HepG2 (cell line): ENCODE results near the gene CAMTA2. TPM values are rescaled to one million over a fixed set of nuclear protein-coding genes. Genes with fewer than 3 reads are reported as not detected.
A peak's percentile ranks its signal among the peaks of the same experiment; 100 is the strongest.

Experiments used
- CEBPB ChIP-seq: IDR thresholded peaks from 2 replicates; pipeline ENCODE4 v1.6.1; 2011; ENCODE audit warnings: low read depth, low read length, improper control_type of control experiment, borderline replicate concordance
- ELF3 ChIP-seq: IDR thresholded peaks from 2 replicates; pipeline ENCODE4 v1.6.1; 2016; ENCODE audit warnings: missing genetic modification reagents, missing compliant biosample characterization
- FOXP1 ChIP-seq, 2 experiments: fragments of 450-650 bp in 1 of 2; IDR thresholded peaks; 2 replicates each; pipeline ENCODE4 v1.6.1; 2017 to 2018; ENCODE audit warnings: antibody characterized with exemption in 1 of 2
- KLF12 ChIP-seq: sonication (generic); formaldehyde crosslinking; IDR thresholded peaks from 2 replicates; pipeline ENCODE4 v1.4.0; 2020; ENCODE audit warnings: missing genetic modification reagents, borderline replicate concordance
- NR2F6 ChIP-seq, 2 experiments: IDR thresholded peaks; 2 replicates each; pipeline ENCODE4 v1.6.1; 2016; ENCODE audit warnings: antibody characterized with exemption in 1 of 2, mild to moderate bottlenecking in 1 of 2
- PHF8 ChIP-seq: sonication (generic); formaldehyde crosslinking; IDR thresholded peaks from 2 replicates; pipeline ENCODE4 v1.5.0; 2020; ENCODE audit warnings: missing genetic modification reagents
- POLR2AphosphoS5 ChIP-seq: IDR thresholded peaks from 2 replicates; pipeline ENCODE4 v1.6.1; 2012; ENCODE audit warnings: low read depth, low read length
- RBAK ChIP-seq: sonication (generic); formaldehyde crosslinking; IDR thresholded peaks from 2 replicates; pipeline ENCODE4 v1.5.1; 2020; ENCODE audit warnings: mild to moderate bottlenecking, missing genetic modification reagents
- SOX5 ChIP-seq: IDR thresholded peaks from 2 replicates; pipeline ENCODE4 v1.6.1; 2016; ENCODE audit warnings: borderline replicate concordance
- TGIF2 ChIP-seq: IDR thresholded peaks from 2 replicates; pipeline ENCODE4 v1.6.1; 2016; ENCODE audit warnings: control low read depth, missing compliant biosample characterization
- TRIM24 ChIP-seq: sonication (generic); formaldehyde crosslinking; IDR thresholded peaks from 2 replicates; pipeline ENCODE4 v1.8.0; 2022; ENCODE audit warnings: mild to moderate bottlenecking, missing genetic modification reagents
- ZBTB7B ChIP-seq: sonication (generic); formaldehyde crosslinking; IDR thresholded peaks from 2 replicates; pipeline ENCODE4 v1.4.0; 2020; ENCODE audit warnings: missing genetic modification reagents
- ZFP1 ChIP-seq: IDR thresholded peaks from 2 replicates; pipeline ENCODE4 v1.6.1; 2016
- ZIK1 ChIP-seq: sonication (generic); formaldehyde crosslinking; IDR thresholded peaks from 2 replicates; pipeline ENCODE4 v1.5.0; 2020; ENCODE audit warnings: mild to moderate bottlenecking, low read depth, missing genetic modification reagents, borderline replicate concordance
- ZNF382 ChIP-seq: sonication (generic); formaldehyde crosslinking; IDR thresholded peaks from 2 replicates; pipeline ENCODE4 v1.5.0; 2020; ENCODE audit warnings: missing genetic modification reagents, mild to moderate bottlenecking, borderline replicate concordance
- ZNF556 ChIP-seq: sonication (generic); formaldehyde crosslinking; IDR thresholded peaks from 2 replicates; pipeline ENCODE4 v1.4.0; 2020; ENCODE audit warnings: mild to moderate bottlenecking, missing genetic modification reagents, borderline replicate concordance
- ZNF570 ChIP-seq: sonication (generic); formaldehyde crosslinking; IDR thresholded peaks from 2 replicates; pipeline ENCODE4 v1.4.0; 2020; ENCODE audit warnings: mild to moderate bottlenecking, missing genetic modification reagents, borderline replicate concordance
- ZNF589 ChIP-seq: sonication (generic); formaldehyde crosslinking; conservative IDR thresholded peaks from 2 replicates; pipeline ENCODE4 v1.8.0; 2022; ENCODE audit warnings: mild to moderate bottlenecking, moderate library complexity, missing genetic modification reagents
- ZNF644 ChIP-seq: IDR thresholded peaks from 2 replicates; pipeline ENCODE4 v1.6.1; 2016; ENCODE audit warnings: low read depth
- ZNF709 ChIP-seq: sonication (generic); formaldehyde crosslinking; IDR thresholded peaks from 2 replicates; pipeline ENCODE4 v1.5.0; 2020; ENCODE audit warnings: mild to moderate bottlenecking, missing genetic modification reagents
- ZNF761 ChIP-seq: sonication (generic); formaldehyde crosslinking; conservative IDR thresholded peaks from 2 replicates; pipeline ENCODE4 v1.4.0; 2020; ENCODE audit warnings: mild to moderate bottlenecking, missing genetic modification reagents
- polyA plus RNA-seq, 8 experiments: library from polyadenylated mRNA; depleted of rRNA in 3 of 8; stranded (reverse) in 7 of 8; unstranded in 1 of 8; fragments of >200 nt; fragmentation: Illumina TruSeq in 4 of 8; extraction: Trizol in 4 of 8; gene quantifications; 2 replicates each; pipeline versions ENCODE4 v1.2.1 to v1.2.3, GENCODE V29; 2011 to 2016; ENCODE audit warnings: low read depth in 4 of 8, missing spikeins in 1 of 8, mixed read lengths in 1 of 8; ENCODE audit not compliant: insufficient read depth in 1 of 8
- total RNA-seq, 5 experiments: library from RNA; depleted of rRNA; stranded (reverse); fragments of >200 nt; fragmentation: Illumina TruSeq; extraction: Trizol; gene quantifications; 2 replicates each; pipeline ENCODE4 v1.2.3, GENCODE V29; 2016; ENCODE audit warnings: low read depth in 1 of 5
- TF ChIP-seq, protein P1 (sequence below): IDR thresholded peaks from 2 replicates; pipeline ENCODE4 v1.6.1; 2012; ENCODE audit warnings: inconsistent platforms
- TF ChIP-seq, protein P2 (sequence below): IDR thresholded peaks from 2 replicates; pipeline ENCODE4 v1.6.1; 2016; ENCODE audit warnings: low read depth, missing genetic modification reagents, missing compliant biosample characterization

CAMTA2 gene
- total and polyA plus RNA-seq, 2 of the 13 experiments (the other 11 are each of a cell fraction or from before 2014, with no cell fraction given): 4.1 to 7.1 TPM

DNA sequence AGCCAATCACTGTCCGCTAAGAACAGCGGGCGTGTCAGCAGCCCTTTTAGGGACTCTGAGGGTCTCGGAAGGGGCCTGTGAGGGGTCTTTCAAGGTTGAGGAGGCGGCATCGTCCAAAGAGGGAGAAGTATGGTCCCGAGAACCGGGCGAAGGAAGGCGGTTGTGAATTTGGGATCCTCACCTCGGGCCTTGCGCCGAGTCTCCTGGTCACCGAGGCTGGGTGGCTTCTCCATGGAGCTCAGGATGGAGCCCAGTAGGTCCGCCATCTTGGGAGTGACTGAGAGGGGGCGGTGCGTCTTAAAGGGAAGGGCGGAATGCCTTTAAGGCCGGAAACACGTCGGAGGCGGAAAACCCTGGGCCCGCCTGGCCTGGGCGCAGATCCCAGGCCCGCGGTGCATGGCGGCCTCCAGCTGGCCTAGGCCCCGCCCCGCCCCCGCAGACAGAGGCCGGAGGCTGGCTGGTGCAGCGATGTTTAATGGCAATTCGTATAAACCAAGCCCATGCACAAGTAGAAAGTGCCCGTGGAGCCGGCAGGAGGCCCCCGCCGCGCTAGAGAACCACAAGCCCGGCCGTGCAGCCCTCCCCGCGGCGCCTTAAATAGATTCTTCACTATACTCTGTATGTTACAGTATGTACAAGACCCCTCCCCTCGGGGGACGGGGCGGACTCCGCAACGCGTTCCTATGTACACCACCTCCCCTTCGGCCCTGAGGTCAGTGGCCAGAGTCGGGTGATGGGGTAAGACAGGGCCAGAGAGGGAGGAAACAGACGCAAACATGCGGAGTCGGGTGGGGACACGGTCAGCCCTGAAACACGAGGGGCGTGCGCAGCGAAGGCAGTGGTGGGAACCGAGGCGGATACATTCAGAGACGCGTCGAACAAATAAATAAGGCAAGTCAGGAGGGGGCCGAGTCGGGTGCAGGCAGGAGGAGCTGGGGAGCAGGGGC is 19.7 kb downstream of the CAMTA2 start, which contains the start of gene SPAG7 (continued):
- TF ChIP-seq KLF12 (CRISPR knock-in tag) (no peak; the same call in 1 of the 2 replicates), PHF8 (CRISPR knock-in tag) (peak; percentile 81), POLR2AphosphoS5 (peak; percentile 80), ZNF644 (CRISPR knock-in tag) (peak; percentile 63), NR2F6 (IDR thresholded peaks at IDR 0.05) (peak; percentile 23), NR2F6 (CRISPR knock-in tag; IDR thresholded peaks at IDR 0.05) (no peak; the same call in none of the 2 replicates), TGIF2 (CRISPR knock-in tag) (no peak), CEBPB (no peak), ZNF709 (CRISPR knock-in tag) (peak; percentile 84), ZNF556 (CRISPR knock-in tag) (no peak; the same call in 1 of the 2 replicates), RBAK (CRISPR knock-in tag) (no peak), ZBTB7B (CRISPR knock-in tag) (peak; percentile 99), ELF3 (CRISPR knock-in tag) (peak; percentile 47), ZNF382 (CRISPR knock-in tag) (no peak), ZNF761 (CRISPR knock-in tag) (no peak), ZIK1 (no peak), ZNF589 (CRISPR knock-in tag) (peak; percentile 29; the same call in 1 of the 2 replicates), TRIM24 (CRISPR knock-in tag) (no peak), ZNF570 (CRISPR knock-in tag) (no peak), SOX5 (0 out of 2 replicates have a peak, but pooled peaks have one; percentile 7), ZFP1 (no peak), FOXP1 (IDR thresholded peaks at IDR 0.05) (no peak), FOXP1 (CRISPR knock-in tag; IDR thresholded peaks at IDR 0.05) (no peak)
- TF ChIP-seq, protein P1, sequence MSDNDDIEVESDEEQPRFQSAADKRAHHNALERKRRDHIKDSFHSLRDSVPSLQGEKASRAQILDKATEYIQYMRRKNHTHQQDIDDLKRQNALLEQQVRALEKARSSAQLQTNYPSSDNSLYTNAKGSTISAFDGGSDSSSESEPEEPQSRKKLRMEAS: peak; percentile 80
- TF ChIP-seq, protein P2, sequence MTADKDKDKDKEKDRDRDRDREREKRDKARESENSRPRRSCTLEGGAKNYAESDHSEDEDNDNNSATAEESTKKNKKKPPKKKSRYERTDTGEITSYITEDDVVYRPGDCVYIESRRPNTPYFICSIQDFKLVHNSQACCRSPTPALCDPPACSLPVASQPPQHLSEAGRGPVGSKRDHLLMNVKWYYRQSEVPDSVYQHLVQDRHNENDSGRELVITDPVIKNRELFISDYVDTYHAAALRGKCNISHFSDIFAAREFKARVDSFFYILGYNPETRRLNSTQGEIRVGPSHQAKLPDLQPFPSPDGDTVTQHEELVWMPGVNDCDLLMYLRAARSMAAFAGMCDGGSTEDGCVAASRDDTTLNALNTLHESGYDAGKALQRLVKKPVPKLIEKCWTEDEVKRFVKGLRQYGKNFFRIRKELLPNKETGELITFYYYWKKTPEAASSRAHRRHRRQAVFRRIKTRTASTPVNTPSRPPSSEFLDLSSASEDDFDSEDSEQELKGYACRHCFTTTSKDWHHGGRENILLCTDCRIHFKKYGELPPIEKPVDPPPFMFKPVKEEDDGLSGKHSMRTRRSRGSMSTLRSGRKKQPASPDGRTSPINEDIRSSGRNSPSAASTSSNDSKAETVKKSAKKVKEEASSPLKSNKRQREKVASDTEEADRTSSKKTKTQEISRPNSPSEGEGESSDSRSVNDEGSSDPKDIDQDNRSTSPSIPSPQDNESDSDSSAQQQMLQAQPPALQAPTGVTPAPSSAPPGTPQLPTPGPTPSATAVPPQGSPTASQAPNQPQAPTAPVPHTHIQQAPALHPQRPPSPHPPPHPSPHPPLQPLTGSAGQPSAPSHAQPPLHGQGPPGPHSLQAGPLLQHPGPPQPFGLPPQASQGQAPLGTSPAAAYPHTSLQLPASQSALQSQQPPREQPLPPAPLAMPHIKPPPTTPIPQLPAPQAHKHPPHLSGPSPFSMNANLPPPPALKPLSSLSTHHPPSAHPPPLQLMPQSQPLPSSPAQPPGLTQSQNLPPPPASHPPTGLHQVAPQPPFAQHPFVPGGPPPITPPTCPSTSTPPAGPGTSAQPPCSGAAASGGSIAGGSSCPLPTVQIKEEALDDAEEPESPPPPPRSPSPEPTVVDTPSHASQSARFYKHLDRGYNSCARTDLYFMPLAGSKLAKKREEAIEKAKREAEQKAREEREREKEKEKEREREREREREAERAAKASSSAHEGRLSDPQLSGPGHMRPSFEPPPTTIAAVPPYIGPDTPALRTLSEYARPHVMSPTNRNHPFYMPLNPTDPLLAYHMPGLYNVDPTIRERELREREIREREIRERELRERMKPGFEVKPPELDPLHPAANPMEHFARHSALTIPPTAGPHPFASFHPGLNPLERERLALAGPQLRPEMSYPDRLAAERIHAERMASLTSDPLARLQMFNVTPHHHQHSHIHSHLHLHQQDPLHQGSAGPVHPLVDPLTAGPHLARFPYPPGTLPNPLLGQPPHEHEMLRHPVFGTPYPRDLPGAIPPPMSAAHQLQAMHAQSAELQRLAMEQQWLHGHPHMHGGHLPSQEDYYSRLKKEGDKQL (CRISPR knock-in tag): no peak
